SK-N-SH treated with all-trans-retinoic acid at 6 μM for 48 hours (cell line): ENCODE results near the gene FOXRED1.

ENCODE experiments used
- GLIS3 ChIP-seq: fragments of 250-450 bp; sonication (Bioruptor Pico); IDR thresholded peaks from 2 replicates; pipeline ENCODE4 v1.5.0; 2020; ENCODE audit warnings: mild to moderate bottlenecking, moderate library complexity
- TF ChIP-seq, protein P1 (sequence below): fragments of 250-450 bp; sonication (Bioruptor Pico); IDR thresholded peaks from 2 replicates; pipeline ENCODE4 v1.8.0; 2020; ENCODE audit warnings: mild to moderate bottlenecking, moderate library complexity, borderline replicate concordance

DNA sequence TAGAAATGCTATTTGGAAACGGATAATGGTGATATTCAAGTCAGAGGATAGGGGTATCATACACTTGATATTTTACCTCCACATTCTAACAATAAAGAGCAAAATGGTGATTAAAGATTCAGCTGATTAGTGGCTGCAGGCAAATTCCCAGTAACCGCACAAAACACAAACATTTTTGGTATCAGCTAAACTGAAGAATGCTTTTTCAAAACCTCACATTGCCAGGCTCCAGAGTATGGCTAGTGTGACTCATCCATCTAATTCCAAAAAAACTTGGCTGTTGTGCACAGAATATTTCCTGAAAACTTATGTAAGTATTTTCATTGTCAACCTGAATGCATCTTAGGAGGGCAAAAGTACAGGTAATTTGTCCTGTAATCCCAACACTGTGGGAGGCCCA, 11.2 kb upstream of the FOXRED1 start:
- no peak for TF ChIP-seq GLIS3 (CRISPR knock-in tag)
- TF ChIP-seq, protein P1, sequence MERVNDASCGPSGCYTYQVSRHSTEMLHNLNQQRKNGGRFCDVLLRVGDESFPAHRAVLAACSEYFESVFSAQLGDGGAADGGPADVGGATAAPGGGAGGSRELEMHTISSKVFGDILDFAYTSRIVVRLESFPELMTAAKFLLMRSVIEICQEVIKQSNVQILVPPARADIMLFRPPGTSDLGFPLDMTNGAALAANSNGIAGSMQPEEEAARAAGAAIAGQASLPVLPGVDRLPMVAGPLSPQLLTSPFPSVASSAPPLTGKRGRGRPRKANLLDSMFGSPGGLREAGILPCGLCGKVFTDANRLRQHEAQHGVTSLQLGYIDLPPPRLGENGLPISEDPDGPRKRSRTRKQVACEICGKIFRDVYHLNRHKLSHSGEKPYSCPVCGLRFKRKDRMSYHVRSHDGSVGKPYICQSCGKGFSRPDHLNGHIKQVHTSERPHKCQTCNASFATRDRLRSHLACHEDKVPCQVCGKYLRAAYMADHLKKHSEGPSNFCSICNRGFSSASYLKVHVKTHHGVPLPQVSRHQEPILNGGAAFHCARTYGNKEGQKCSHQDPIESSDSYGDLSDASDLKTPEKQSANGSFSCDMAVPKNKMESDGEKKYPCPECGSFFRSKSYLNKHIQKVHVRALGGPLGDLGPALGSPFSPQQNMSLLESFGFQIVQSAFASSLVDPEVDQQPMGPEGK (CRISPR knock-in tag), result no peak
